GM12875 (cell line): ENCODE data around the gene CELF2.
"Not testable (repeated sequence)": the region's sequence is repeated elsewhere in the genome, so short reads cannot be mapped to it uniquely, and the experiment has no call there.

Source experiments
- H3K4me3 ChIP-seq: one replicate; pipeline ENCODE4 v1.5.1; 2011; ENCODE audit warnings: low read depth, low read length, control low read depth
- CTCF ChIP-seq: IDR thresholded peaks from 2 replicates; pipeline ENCODE4 v1.5.1; 2011; ENCODE audit warnings: low read depth, mild to moderate bottlenecking, control low read depth, inconsistent platforms, low read length, moderate library complexity, borderline replicate concordance; ENCODE audit not compliant: insufficient read depth

Gene CELF2

GRCh38 chr10:10993785-10994184, 23.9 kb upstream of the CELF2 start:
- H3K4me3 ChIP-seq: no peak overlapping the region
- TF ChIP-seq CTCF: no peak

GRCh38 chr10:10994360-10994759, 23.3 kb upstream of the CELF2 start:
- TF ChIP-seq CTCF: no peak
- no peak overlapping the region for H3K4me3 ChIP-seq

DNA sequence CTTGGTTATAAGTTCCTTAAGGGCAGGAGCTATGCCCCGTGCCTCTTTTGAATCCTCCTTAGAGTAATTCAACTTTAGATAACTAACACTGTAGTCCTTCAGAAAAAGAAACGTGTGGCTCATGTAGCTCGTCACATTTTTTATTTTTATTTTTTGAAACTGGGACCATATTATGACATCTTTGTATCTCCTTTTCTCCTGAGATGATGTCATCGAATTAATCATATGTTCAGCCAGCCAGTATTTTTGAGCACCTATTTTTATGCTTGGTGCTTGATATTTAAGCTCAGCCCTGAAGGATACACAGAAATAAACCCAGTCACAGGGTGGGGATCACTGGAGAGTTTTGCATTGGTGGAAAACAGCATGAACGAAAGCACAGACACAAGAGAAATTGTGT, 22.6 kb upstream of the CELF2 start:
- no peak overlapping the region for H3K4me3 ChIP-seq
- TF ChIP-seq CTCF: no peak

GRCh38 chr10:10996966-10997620, 20.6 kb upstream of the CELF2 start:
- no peak overlapping the region for H3K4me3 ChIP-seq
- no peak for TF ChIP-seq CTCF

DNA sequence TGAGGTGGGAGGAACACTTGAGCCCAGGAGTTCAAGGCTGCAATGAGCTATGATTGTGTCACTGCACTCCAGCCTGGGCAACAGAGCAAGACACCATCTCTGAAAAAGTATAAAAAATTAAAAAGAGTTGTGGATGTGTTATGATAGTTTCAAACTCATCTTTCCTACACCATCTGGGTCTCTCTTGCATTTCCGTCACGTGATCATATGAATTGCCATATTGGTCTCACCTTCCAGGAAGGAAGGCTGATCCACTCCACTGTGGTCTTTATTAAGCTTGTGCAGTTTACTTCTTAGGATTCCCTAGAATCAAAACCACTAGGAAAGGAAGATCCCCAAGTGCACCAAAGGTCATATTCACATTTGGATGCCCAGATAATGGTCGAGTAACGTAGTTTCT, 18.2 kb upstream of the CELF2 start:
- not testable (repeated sequence) for H3K4me3 ChIP-seq

DNA sequence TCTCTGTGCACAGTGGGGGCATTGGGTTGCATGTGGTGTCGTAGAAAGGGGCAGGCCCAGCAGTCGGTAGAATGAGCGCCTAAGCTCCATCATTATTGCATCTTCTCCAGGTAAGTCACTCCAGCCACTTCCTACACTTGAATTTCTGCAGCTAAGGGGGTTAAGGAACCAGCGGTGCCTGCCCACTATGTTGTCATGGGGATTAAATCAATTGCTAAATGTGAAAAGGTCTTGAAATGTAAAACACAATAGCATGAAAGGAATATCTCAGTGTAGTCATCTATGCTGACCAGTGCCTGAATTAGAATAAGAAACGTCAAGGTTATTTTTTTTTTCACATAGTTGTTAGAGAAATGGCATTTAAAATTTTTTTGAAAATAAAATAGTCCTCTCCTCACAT, 15.2 kb upstream of the CELF2 start:
- no peak for TF ChIP-seq CTCF
- no peak overlapping the region for H3K4me3 ChIP-seq

DNA sequence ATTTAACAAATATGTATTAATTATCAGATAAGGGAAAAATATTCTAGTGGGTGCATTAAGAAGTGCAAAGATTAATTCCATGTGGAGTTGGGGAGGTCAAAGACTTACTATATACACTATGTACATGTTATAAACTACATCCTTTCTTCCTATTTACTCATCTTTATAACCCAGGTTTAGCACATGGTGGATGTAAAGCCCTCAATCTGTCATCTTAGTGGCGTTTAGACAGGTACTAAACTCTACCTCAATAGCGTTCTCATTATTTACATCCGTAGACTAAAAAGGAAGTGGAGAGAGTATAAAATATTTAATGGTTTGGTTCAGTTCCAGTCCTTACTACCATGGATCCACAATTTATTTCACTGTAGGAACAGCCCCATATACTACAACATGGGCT, 14.8 kb upstream of the CELF2 start:
- no peak for TF ChIP-seq CTCF

DNA sequence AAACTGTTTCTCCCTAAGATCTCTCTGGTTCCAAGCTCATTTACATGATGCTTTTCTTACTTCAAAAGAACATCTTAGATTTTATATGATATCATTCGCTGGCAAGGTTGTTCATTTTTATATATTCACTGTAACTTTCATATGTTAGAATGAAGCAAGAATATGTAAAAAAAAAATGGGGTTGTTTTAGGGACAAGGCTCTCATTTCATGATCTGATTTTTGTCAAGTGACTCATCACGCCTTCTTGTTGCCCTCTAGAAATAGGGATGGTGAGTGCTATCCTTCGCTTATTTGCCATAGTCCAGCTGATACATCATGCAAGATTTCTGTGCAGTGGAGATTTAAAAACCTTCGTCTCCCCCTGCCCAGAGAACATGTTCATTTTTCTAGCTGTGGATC, 14.0 kb upstream of the CELF2 start:
- no peak for TF ChIP-seq CTCF

More for the DNA sequence above, 14.8 kb upstream of the CELF2 start:
- no peak overlapping the region for H3K4me3 ChIP-seq

More for the DNA sequence above, 14.0 kb upstream of the CELF2 start:
- no peak overlapping the region for H3K4me3 ChIP-seq
